ENCODE data around the gene ASB13. TPM values are rescaled to one million over a fixed set of nuclear protein-coding genes. Genes with fewer than 3 reads are reported as not detected.
A peak's percentile ranks its signal among the peaks of the same experiment; 100 is the strongest.

ASB13 gene
- total RNA-seq, 1 experiment from 2014 or later: 13.8 TPM

- no peak overlapping the region for H2AK5ac ChIP-seq (ENCODE audit: insufficient read length, low read length)
- DNase-seq: no peak
- peaks cover 2% of the 10 kb centered on the region for H3K79me1 ChIP-seq (ENCODE audit: insufficient read depth, low read depth, low read length, poor library complexity, severe bottlenecking)
- H2AFZ ChIP-seq (ENCODE audit: low read length): no peak overlapping the region
- no peak overlapping the region for H3K23ac ChIP-seq (ENCODE audit: insufficient read length, low read depth, low read length)
- H3K79me2 ChIP-seq (ENCODE audit: insufficient read depth, low read length): peaks cover 37% of the 10 kb centered on the region; the same call in 1 of the 2 replicates
- no peak overlapping the region for H4K5ac ChIP-seq (ENCODE audit: insufficient read length, low read depth, low read length)
- H3K56ac ChIP-seq (ENCODE audit: insufficient read length, low read depth, low read length): no peak overlapping the region
- Mint-ChIP-seq H3K9me3 (no peaks in the 10 kb centered on the region), H3K36me3 (ENCODE audit: insufficient read depth in 1 of 3, low read depth in 3 of 3) (no peaks in the 10 kb centered on the region), H3K4me1 (peaks cover 36 to 40% of the 10 kb centered on the region in 2 experiments), H3K27me3 (ENCODE audit: low read depth) (no peaks in the 10 kb centered on the region), H3K27ac (peak overlapping the region; percentile 61 to 80 (median 65); a peak in 4 of 7 replicates), H3K4me3 (no peak overlapping the region; a peak in 1 of 5 replicates)
- H2BK15ac ChIP-seq (ENCODE audit: low read depth, low read length): no peak overlapping the region
- H2BK20ac ChIP-seq (ENCODE audit: low read depth, low read length, poor library complexity, severe bottlenecking): no peak overlapping the region
- H2BK12ac ChIP-seq (ENCODE audit: insufficient read length, low read depth, low read length): no peak overlapping the region
- peaks cover 8% of the 10 kb centered on the region for H3K23me2 ChIP-seq (ENCODE audit: insufficient read length, low read depth, low read length, poor library complexity, severe bottlenecking)
- no peak overlapping the region for H3K14ac ChIP-seq (ENCODE audit: insufficient read depth, low read length)
- no peaks in the 10 kb centered on the region for H3K27me3 ChIP-seq (ENCODE audit: insufficient read depth, low read length)
- H3K9ac ChIP-seq (ENCODE audit: extremely low read depth, insufficient read length, low read length): no peak overlapping the region
- no peak for TF ChIP-seq CTCF (conservative IDR thresholded peaks at IDR 0.05)
- H2BK120ac ChIP-seq (ENCODE audit: low read depth, low read length, poor library complexity, severe bottlenecking): no peak overlapping the region
- H4K91ac ChIP-seq (ENCODE audit: insufficient read length, low read depth, low read length): no peak overlapping the region
- WGBS (ENCODE audit: extremely low coverage, insufficient read length, low lambda C conversion rate): no CpG with 5 or more reads among the region's 2 CpGs
- H3K9me3 ChIP-seq (ENCODE audit: control insufficient read depth, low read depth, low read length): no peaks in the 10 kb centered on the region
- H4K20me1 ChIP-seq (ENCODE audit: control insufficient read depth, insufficient read depth, insufficient read length): no peaks in the 10 kb centered on the region
- H3K27ac ChIP-seq (ENCODE audit: insufficient read length, low read depth, low read length): no peak overlapping the region
- H3K4me2 ChIP-seq (ENCODE audit: insufficient read depth, insufficient read length, low read length): no peak overlapping the region
- H3K18ac ChIP-seq (ENCODE audit: insufficient read length, low read depth, low read length): no peak overlapping the region
- H3T11ph ChIP-seq (ENCODE audit: low read length): no peak overlapping the region
- no peak overlapping the region for H3K4ac ChIP-seq (ENCODE audit: low read depth, low read length)
- no peak overlapping the region for H4K8ac ChIP-seq (replicated peaks; ENCODE audit: insufficient read length, low read depth, low read length)
- no peak overlapping the region for H2BK5ac ChIP-seq (ENCODE audit: insufficient read length, low read length)
- H3K4me1 ChIP-seq (ENCODE audit: insufficient read depth, low read length): peaks cover 4% of the 10 kb centered on the region; the same call in 1 of the 2 replicates
Measured at GRCh38 chr10:5697342-5697741, 30.9 kb upstream of the ASB13 start.
